ENCODE results near the gene ARHGAP35.

Gene ARHGAP35

DNA sequence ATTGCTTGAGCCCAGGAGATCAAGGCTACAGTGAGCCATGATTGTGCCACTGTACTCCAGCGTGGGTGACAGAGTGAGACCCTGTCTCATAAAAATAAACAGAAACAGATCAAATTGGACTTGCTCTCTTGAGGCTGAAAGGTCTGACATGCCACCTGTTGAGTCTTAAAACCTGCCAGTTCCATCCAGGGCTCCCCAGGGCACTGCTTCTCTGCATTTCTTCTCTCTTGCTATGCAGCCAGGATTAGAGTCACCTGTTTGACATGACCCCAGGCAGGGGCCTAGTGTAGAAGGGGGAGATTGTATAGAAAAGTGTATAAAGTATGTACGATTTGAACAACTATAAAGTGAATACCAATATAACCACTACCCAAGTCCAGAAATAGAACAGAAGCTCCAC is 45.4 kb downstream of the ARHGAP35 start:
- no peak for DNase-seq

- DNase-seq, result no peak
Measured at GRCh38 chr19:46907880-46908279, 47.1 kb downstream of the ARHGAP35 start.

- DNase-seq, result no peak
Measured at GRCh38 chr19:46909356-46909755, 48.6 kb downstream of the ARHGAP35 start.
